Esophagus muscularis mucosa (tissue), 4 donors: Measurements from ENCODE around the gene UBE2G1. TPM values are rescaled to one million over a fixed set of nuclear protein-coding genes. Genes with fewer than 3 reads are reported as not detected.

Experiments used
- DNase-seq: peaks from one replicate; pipeline ENCODE4 v3.0.0-alpha.2; 2017; ENCODE audit errors: extremely low spot score
- H3K27ac ChIP-seq, 4 donors: fragments of 200-600 bp; sonication (generic); replicated peaks in 1 of 4; 1 replicate in 3 of 4; 2 replicates in 1 of 4; pipeline ENCODE4 v1.5.1; 2016 to 2019; ENCODE audit warnings: mild to moderate bottlenecking in 1 of 4
- H3K27me3 ChIP-seq, 4 donors: fragments of 200-600 bp; sonication (generic); one replicate each; pipeline versions ENCODE4 v1.5.1 to v1.6.0; 2016 to 2019
- H3K36me3 ChIP-seq, 4 donors: fragments of 200-600 bp; sonication (generic); one replicate each; pipeline ENCODE4 v1.5.1; 2016 to 2019
- H3K4me1 ChIP-seq, 4 donors: fragments of 200-600 bp; sonication (generic); one replicate each; pipeline ENCODE4 v1.5.1; 2016 to 2019
- H3K4me3 ChIP-seq, 4 donors: fragments of 200-600 bp; sonication (generic); 1 replicate in 2 of 4; 2 replicates in 2 of 4; pipeline ENCODE4 v1.5.1; 2016 to 2019; ENCODE audit warnings: mild to moderate bottlenecking in 4 of 4, moderate library complexity in 1 of 4
- H3K9me3 ChIP-seq, 4 donors: fragments of 200-600 bp; sonication (generic); 1 replicate in 3 of 4; 2 replicates in 1 of 4; pipeline ENCODE4 v1.5.1; 2016 to 2019
- EP300 ChIP-seq: sonication (generic); formaldehyde crosslinking; IDR thresholded peaks from one replicate; pipeline ENCODE4 v1.6.1; 2017; ENCODE audit warnings: antibody characterized with exemption
- POLR2A ChIP-seq: fragments of 450-650 bp; IDR thresholded peaks from one replicate; pipeline ENCODE4 v1.6.1; 2017; ENCODE audit warnings: antibody characterized with exemption, moderate library complexity, mild to moderate bottlenecking, low read depth
- POLR2AphosphoS5 ChIP-seq, 2 donors: sonication (generic); formaldehyde crosslinking; IDR thresholded peaks; one replicate each; pipeline ENCODE4 v1.6.1; 2017; ENCODE audit warnings: antibody characterized with exemption in 2 of 2
- WGBS: methylation state at CpG from one replicate; pipeline ENCODE4 v1.1.5; 2018; 5-methylcytosine and 5-hydroxymethylcytosine counted together
- intact Hi-C: fragments of 100-400 bp; cut with DNase I; formaldehyde crosslinking; loops from one replicate; pipeline ENCODE4 v1.15.1; 2023
- total RNA-seq, 4 donors: library from RNA; depleted of rRNA; stranded (reverse); fragments of >200 nt; gene quantifications; one replicate each; pipeline versions ENCODE4 v1.1.0 to v1.2.1, GENCODE V29; 2016
- TF ChIP-seq, protein P1 (sequence below), 3 experiments: fragments of 200-600 bp in 2 of 3; fragments of 450-650 bp in 1 of 3; sonication (generic) in 2 of 3; IDR thresholded peaks; one replicate each; pipeline ENCODE4 v1.5.1; 2017 to 2019; ENCODE audit warnings: antibody characterized with exemption in 3 of 3, mild to moderate bottlenecking in 2 of 3, moderate library complexity in 1 of 3

Gene UBE2G1
- total RNA-seq, 4 donors from 2014 or later: 53.7 to 84.3 (median 61.2) TPM

DNA sequence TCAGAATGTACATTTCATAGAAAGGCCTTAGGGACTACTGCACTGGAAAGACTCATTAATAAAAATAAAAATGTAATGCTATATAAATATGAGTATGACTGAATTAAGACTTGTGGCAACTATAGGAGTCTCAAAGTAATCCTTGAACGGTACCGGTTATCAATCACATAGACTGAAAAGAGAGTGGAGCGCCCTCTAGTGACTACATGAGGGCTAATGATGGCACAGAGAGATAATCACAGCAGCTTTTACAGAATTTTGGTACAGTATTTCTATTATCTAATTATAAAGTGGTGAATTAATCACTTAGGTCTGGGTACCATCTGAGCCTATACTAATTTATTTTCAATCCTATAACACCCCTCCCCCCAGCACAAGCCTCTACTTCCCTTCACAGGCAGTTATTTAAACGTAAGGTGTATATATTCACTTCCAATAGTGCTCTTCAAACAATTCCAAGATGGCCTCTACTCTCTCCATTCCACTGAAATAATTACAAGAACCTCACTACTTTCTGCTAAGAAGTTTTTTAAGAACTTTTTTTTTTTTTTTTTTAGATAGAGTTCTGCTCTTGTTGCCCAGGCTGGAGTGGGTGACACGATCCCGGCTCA lies 62.0 kb downstream of the UBE2G1 start:
- 46% methylated on average over 6 of the region's 6 CpGs for WGBS
- TF ChIP-seq, protein P1, sequence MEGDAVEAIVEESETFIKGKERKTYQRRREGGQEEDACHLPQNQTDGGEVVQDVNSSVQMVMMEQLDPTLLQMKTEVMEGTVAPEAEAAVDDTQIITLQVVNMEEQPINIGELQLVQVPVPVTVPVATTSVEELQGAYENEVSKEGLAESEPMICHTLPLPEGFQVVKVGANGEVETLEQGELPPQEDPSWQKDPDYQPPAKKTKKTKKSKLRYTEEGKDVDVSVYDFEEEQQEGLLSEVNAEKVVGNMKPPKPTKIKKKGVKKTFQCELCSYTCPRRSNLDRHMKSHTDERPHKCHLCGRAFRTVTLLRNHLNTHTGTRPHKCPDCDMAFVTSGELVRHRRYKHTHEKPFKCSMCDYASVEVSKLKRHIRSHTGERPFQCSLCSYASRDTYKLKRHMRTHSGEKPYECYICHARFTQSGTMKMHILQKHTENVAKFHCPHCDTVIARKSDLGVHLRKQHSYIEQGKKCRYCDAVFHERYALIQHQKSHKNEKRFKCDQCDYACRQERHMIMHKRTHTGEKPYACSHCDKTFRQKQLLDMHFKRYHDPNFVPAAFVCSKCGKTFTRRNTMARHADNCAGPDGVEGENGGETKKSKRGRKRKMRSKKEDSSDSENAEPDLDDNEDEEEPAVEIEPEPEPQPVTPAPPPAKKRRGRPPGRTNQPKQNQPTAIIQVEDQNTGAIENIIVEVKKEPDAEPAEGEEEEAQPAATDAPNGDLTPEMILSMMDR (IDR thresholded peaks at IDR 0.05): peak; percentile 56 to 74 (median 64)
- TF ChIP-seq EP300 (no peak), POLR2AphosphoS5 (IDR thresholded peaks at IDR 0.05) (peak in 1 of 2 donors; percentile 9), POLR2A (no peak)
- no peak for DNase-seq
- peaks cover 0 to 33% (median 20%) of the 10 kb centered on the region in 4 donors for H3K36me3 ChIP-seq
- no peaks in the 10 kb centered on the region for H3K9me3 ChIP-seq
- no peaks in the 10 kb centered on the region for H3K27me3 ChIP-seq
- peaks cover 26 to 63% (median 47%) of the 10 kb centered on the region in 4 donors for H3K4me1 ChIP-seq
- H3K4me3 ChIP-seq: no peak overlapping the region
- intact Hi-C loops: loop anchor here (2.0 to 5.0 kb wide), 2 partner anchors 90 to 108 kb away; no protein-coding TSS in a partner anchor
- peak overlapping the region in 1 of 4 donors; percentile 21 for H3K27ac ChIP-seq

DNA sequence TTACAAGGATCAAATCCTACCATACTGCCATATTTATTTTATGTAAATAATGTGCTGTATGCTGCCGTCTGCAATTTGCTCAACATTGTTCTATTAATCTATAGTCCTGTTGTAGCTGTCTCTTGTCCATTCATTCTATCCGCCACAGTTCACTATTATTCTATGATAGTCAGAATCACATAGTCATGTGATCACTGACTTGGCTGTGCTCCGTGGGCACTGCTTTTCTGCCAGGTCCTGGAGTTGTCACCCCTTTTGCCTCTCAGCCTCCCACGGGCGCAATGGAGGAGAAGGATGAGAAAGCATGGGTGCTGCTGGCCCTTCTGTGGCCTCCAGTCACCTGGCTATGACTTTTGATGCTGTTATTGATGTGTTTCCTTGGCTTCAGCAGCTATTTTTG lies 65.4 kb downstream of the UBE2G1 start:
- H3K27ac ChIP-seq: peak overlapping the region; percentile 48 to 73 (median 60)
- intact Hi-C loops: no loop called here
- WGBS: 61% methylated on average over 5 of the region's 5 CpGs

DNA sequence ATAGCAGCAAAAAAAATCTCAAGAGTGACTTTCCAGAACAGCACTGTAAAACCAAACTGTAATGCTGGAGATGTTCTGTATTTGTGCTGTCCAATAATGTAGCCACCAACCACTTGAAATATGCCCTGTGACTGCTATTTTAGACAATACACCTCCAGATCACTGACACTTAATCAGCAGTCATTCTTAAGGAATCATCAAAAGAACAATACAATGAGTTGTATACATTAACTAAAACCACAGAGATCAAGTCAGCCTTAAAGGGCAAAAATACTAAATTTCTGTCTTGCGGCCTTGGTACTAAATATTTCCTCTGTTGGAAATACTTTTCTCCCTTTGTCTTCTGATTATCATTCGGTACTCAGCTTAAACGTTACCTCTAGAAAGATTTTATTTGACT lies 69.1 kb downstream of the UBE2G1 start:
- DNase-seq: no peak
- H3K27ac ChIP-seq: no peak overlapping the region
- WGBS: 60% methylated on average over 3 of the region's 3 CpGs
- no peaks in the 10 kb centered on the region for H3K27me3 ChIP-seq
- TF ChIP-seq EP300 (no peak), POLR2A (no peak), POLR2AphosphoS5 (IDR thresholded peaks at IDR 0.05) (no peak)
- TF ChIP-seq, protein P1 (IDR thresholded peaks at IDR 0.05): no peak
- intact Hi-C loops: no loop called here
- peaks cover 20 to 50% (median 39%) of the 10 kb centered on the region in 4 donors for H3K4me1 ChIP-seq
- no peaks in the 10 kb centered on the region for H3K9me3 ChIP-seq
- peaks cover 0 to 19% (median 12%) of the 10 kb centered on the region in 4 donors for H3K36me3 ChIP-seq
- H3K4me3 ChIP-seq: no peak overlapping the region

More for the DNA sequence above, 65.4 kb downstream of the UBE2G1 start:
- no peak for DNase-seq
- H3K4me1 ChIP-seq: peaks cover 19 to 65% (median 52%) of the 10 kb centered on the region in 4 donors
- TF ChIP-seq EP300 (no peak), POLR2AphosphoS5 (IDR thresholded peaks at IDR 0.05) (peak in 1 of 2 donors; percentile 11)
- no peaks in the 10 kb centered on the region for H3K9me3 ChIP-seq
- H3K36me3 ChIP-seq: peaks cover 0 to 24% (median 14%) of the 10 kb centered on the region in 4 donors
- no peak overlapping the region for H3K4me3 ChIP-seq
- no peaks in the 10 kb centered on the region for H3K27me3 ChIP-seq

DNA sequence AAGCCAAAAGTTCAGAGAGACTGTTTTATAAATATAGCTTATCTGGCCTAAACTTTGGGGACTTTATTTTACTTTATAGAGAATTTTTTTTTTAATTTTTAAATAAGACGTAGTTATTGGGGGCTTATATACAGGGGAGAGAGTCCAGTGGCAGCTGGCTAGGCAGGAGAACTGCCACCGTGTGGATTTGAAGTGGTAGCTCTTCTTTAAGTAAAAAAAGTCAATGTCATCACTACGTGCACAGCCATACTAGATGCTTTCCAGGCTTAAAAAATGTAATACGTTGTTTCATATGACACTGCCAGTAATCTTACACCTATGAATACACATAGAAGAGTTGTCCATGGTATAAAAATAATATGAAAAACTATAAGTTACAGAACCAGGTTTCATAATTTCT lies 70.8 kb downstream of the UBE2G1 start:
- no peak for DNase-seq
- Histone ChIP-seq H3K36me3 (peaks cover 0 to 23% (median 14%) of the 10 kb centered on the region in 4 donors), H3K4me1 (peaks cover 12 to 33% (median 22%) of the 10 kb centered on the region in 4 donors), H3K27me3 (no peaks in the 10 kb centered on the region), H3K4me3 (no peak overlapping the region), H3K27ac (no peak overlapping the region), H3K9me3 (no peaks in the 10 kb centered on the region)
- WGBS: 61% methylated on average over 4 of the region's 4 CpGs
- intact Hi-C loops: no loop called here
- TF ChIP-seq POLR2A: no peak
- TF ChIP-seq EP300: no peak
- TF ChIP-seq, protein P1 (IDR thresholded peaks at IDR 0.05): no peak
- TF ChIP-seq POLR2AphosphoS5 (IDR thresholded peaks at IDR 0.05): no peak

DNA sequence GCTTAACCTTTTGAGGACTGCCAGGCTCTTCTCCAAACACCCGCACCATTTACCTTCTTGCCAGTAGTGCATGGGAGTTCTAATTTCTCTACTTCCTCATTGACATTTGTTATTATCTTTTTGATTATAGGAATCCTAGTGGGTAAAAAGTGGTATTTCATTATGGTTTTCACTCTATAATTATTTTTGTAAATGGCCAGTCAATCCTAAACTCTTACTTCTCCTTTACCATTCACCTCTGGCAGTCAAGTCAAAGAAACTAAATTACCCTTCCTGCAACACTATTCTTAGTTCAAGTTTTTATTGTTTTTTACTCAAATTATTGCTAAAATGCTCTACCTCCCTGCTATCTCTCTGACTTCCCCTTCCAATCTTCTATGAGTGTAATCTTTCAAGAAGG lies 72.9 kb downstream of the UBE2G1 start:
- no peak overlapping the region for H3K4me3 ChIP-seq

More for the DNA sequence above, 72.9 kb downstream of the UBE2G1 start:
- peaks cover 7 to 25% (median 17%) of the 10 kb centered on the region in 4 donors for H3K4me1 ChIP-seq
- no peak for TF ChIP-seq POLR2A
- TF ChIP-seq POLR2AphosphoS5 (IDR thresholded peaks at IDR 0.05): no peak
- TF ChIP-seq, protein P1 (IDR thresholded peaks at IDR 0.05): no peak
- no peak for TF ChIP-seq EP300
- H3K27ac ChIP-seq: no peak overlapping the region
- 96% methylated on average over 1 of the region's 1 CpG for WGBS
- H3K36me3 ChIP-seq: peaks cover 1 to 34% (median 25%) of the 10 kb centered on the region in 4 donors
- no peaks in the 10 kb centered on the region for H3K9me3 ChIP-seq
- no peaks in the 10 kb centered on the region for H3K27me3 ChIP-seq
- no peak for DNase-seq
- intact Hi-C loops: no loop called here
